Uterus (tissue), 2 donors: ENCODE data around the gene KRT2.

Experiments used
- CTCF ChIP-seq, 4 experiments: fragments of 200-600 bp in 2 of 4; fragments of 450-650 bp in 2 of 4; sonication (generic) in 2 of 4; IDR thresholded peaks; one replicate each; pipeline ENCODE4 v1.5.1; 2016 to 2019; ENCODE audit warnings: antibody characterized with exemption in 4 of 4, mild to moderate bottlenecking in 2 of 4, moderate library complexity in 1 of 4
- POLR2A ChIP-seq, 2 donors: fragments of 450-650 bp; IDR thresholded peaks; one replicate each; pipeline ENCODE4 v1.6.1; 2016; ENCODE audit warnings: antibody characterized with exemption in 2 of 2, mild to moderate bottlenecking in 1 of 2, moderate library complexity in 1 of 2

- TF ChIP-seq POLR2A (IDR thresholded peaks at IDR 0.05) (no peak), CTCF (IDR thresholded peaks at IDR 0.05) (no peak)
These were observed 51.0 kb downstream of the KRT2 start, which contains the start of gene KRT72 for GRCh38 chr12:52600941-52601481.
